HG02571 (cell line): ENCODE data around the gene FBXL2.
"Not testable (repeated sequence)": the region's sequence is repeated elsewhere in the genome, so short reads cannot be mapped to it uniquely, and the experiment has no call there.

Experiments used
- ATAC-seq: cut with Tn5 transposase; IDR thresholded peaks from one replicate; pipeline ENCODE4 v1.9.1; 2021; ENCODE audit warnings: mild to moderate bottlenecking, moderate library complexity; ENCODE audit not compliant: unreplicated experiment

FBXL2 gene

DNA sequence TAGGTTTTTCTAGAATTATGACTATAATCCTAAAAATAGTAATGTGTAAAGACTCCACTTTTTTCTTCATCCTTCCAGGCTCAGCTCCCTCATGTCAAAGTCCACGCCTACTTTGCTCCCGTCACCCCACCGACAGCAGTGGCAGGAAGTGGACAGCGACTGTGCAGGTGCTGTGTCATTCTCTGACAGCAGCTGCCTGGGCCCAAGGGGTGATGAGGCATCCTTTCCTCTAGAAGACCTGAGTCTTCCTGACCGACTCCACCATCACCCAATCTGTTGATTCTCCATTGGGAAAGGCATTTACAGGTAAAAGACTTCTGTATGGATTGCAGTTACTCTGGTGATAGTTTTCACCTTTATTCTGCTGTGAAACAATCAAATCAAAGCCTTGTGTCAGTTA lies 108.2 kb downstream of the FBXL2 start:
- no peak for ATAC-seq

DNA sequence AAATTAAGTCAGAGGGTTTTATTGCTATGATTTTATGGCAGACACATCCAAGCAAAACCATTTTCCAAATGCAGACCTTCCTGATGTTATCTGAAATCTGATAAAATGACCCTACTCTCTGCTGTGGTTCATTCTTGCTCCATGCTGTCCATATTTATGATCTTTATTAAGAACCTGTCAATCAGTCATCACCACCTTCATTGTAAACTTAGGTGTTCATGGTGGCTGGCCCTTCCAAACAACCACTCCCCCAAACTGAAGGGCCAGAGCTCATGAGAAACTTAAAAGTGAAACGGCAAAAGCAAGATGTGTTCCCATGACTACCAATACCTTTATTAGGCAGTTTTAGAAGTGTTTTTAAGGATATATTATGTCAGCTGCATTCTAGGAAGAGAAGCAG lies 109.4 kb downstream of the FBXL2 start:
- ATAC-seq, result no peak

DNA sequence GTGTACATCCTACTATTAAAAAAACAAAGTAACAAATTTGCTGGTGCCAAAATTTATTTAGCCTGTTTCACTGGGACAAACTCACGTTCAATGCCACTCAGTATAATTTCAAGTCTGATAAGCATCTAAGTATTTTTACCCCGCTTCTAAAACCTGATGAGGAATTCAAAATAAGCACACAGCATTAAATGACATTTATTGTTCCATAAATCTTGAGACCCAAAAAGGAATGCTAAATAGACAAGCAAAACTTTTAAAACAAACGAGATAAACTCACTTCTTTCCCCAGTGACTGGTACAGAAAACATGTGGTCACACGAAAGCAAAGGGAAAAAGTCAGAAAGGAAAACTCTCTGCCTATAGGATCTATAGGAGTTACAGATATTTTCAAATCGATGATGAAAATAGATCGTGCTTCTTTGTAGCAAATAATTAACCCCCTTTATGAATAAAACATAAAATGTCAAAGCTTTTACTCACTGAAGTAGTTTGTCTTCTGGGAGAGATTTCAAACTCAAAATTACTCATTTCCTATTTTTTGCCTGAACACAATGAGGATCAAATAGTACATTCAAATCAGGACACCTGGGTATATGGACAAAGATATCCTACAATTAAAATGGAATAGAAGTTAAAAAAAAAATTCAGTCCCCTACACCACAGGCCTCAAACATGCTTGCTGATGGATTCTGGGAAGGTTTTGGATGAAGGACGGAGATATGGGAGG lies 111.3 kb downstream of the FBXL2 start:
- no peak for ATAC-seq

DNA sequence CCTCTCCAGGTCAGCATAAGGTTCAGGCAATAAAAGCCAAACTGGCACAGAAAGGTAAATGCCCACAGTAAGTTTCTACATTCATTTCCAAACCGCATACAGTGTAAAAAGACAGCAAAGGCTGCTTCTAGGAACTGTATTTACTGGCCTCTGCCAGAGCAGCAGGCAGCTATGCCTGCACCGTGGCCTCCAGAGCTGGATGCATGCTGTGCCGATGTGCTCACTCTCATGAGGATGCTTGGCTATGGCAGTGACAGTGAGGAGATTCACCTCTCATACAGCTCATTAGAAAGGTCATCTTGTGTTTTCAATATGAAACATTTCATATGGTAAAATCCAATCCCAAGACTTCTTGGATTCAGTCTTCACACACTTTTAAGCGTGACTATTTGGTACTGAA lies 112.7 kb downstream of the FBXL2 start:
- no peak for ATAC-seq

DNA sequence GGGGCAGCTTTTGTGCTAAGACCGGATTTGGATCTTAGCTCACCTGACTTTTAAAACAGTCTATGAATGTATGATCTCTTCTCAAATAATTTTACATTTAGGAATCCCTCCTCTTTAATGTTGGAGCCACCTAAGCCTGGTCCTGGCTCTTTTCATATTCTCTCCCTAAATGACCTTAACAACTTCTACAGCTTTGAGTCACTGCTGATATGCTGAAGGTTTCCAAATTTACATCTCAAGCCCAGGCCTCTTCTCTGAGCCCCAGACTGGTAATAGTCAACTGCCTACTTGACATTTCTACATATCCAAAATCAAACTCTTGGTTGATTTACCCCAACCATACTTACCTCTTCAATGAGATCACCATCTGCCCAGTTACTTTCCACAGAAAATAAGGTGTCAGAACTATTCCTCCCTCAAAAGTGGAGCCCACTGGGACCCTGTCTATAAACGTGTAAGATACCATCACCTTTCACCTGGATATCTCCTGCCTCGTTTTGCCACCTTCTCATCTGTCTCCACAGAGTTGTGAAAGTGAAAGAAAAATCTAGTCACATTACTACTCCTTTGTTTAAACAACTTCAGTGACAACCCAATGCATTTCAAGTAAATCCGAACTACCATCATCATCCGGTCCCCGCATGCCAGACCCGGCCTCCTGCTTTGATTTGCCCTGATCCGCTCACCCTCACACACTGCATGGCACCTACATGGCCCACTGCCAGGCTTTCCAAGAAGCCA lies 114.2 kb downstream of the FBXL2 start:
- no peak for ATAC-seq

DNA sequence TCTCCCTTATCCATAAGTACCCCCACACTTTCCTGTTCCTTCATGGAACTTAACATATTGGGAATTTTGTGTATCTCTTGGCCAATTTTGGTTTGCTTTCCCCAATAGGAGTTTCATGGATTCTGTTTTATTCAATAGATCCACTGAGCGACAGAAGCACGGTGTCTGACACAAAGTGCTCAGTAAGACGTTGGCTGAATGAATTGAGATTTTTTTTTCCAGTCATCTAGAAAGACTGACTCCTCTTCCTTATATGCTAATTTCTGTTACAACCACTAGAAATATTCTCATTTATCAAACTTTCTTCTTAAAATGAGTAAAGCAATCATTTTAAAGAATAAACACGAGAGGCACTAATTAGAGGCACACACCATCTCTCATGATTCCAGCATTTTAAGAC lies 114.9 kb downstream of the FBXL2 start:
- ATAC-seq, result no peak

DNA sequence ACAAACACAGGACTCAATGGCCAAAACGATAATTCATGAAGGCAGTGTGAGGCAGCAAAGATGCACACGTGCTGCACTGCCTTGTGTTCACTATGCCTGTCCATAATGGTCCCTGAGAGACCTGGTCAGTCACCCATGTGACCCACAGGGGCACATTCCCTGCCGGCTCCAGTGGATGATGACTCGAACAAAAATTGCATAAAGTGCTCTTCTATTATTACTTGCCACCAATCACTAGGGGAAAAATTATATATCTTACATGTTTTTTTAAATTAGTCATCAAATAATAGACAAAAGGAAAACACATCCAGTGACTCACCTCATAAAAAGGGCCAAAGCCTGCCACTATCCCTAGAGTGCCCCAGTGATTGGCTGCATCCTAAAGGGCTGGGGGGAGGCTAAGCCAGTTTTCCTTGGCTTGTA lies 115.5 kb downstream of the FBXL2 start:
- no peak for ATAC-seq

DNA sequence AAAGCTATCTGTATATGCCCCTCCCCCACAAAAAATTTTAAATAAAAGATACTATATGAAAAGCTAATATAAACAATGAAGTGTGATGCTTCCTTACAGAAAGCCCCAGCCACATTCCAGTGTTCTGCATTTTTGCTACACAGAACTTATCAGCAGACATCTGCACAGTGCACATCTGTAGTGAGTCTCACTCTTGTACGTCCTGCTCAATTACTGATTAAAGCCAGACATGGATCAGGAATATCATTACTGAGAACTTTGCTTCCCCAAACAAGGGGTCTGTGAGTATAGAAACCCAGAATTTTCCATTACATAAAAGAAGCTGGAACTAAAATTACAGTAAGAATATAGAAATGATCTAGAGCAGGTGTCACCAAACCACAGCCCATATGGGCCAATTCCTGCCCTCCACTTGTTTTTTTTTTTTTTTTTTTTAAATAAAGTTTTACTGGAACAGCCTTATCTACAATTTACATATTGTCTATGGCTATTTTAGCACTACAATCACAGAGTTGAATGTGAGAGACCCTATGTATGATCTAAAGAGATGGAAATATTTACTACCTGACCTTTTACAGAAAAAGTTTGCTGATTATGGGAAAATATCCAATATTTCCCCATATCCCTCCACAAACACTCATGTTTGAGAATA lies 117.3 kb downstream of the FBXL2 start:
- ATAC-seq, result no peak

DNA sequence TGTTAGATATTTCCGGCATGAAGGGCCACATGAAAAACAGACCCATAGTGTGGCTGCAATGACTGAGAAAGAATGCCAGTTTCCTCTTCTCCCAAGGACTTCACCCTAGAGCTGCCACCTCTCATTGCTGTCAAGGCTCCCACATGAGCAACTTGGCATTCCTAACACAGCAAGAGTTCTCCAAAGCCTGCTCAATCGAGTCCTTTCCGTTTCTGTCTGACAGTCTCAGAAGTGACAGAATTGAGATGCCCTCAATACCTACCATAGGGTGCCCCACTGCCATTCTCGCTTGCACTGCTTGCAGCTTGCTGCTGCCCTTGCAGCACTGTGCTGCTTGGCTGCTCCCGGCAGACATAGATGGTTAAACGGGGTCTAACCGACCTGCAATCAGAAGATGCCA lies 118.7 kb downstream of the FBXL2 start:
- no peak for ATAC-seq

DNA sequence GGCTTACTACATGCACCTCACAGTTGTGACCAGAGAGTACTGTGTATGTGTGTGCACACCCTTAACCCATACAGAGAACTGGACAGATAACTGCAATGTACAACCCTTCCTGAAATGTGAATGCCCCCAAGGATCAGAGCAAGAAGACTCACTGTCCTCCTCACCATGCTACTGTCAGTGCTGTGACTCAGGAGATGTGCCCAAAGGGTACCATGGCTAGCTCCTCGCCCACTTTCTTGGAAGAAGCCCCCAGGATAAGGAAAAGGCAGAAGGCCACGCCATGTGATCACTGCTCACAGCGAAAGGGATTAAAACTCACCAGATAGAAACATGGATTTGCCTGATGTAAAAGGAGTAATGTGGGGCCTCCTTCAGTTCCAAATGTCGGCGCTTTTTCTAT lies 121.2 kb downstream of the FBXL2 start:
- ATAC-seq, result no peak

DNA sequence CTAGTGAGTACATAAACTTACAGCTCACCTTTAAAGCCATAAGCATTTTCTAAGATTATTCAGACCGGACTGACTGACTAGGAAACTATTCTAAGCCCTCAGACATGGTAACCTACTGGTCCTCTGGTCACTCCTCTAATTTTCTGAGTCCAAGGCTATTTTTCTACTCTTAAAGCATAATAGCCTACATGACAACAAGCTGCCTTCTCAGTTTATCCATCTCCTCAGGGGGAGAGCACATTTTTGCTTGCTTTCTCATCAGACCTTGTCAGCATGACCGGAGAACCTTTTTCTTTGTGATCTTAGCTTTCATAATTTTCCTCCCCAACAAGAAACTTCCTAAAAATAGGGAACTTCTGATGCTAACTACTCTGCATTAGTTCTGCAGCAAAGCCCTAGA lies 124.5 kb downstream of the FBXL2 start:
- ATAC-seq, result no peak

DNA sequence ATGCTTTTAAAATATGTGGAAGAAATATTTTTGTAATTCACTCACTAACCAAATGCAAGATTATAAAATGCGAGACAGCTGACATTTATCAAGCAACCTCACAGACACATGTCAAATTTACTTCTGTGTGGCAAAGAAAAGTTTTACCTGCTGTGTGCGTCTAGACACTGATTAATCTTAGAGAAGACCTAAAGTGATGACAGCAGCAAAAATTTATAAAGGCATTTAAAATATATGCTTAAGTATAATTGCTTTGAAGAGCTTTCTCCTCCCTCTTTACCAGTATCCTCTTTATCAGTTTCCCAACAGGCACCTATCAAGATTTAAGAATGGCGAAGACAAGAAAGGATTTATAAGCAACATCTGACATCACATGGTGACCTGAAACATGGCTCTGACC lies 125.7 kb downstream of the FBXL2 start:
- ATAC-seq, result no peak

DNA sequence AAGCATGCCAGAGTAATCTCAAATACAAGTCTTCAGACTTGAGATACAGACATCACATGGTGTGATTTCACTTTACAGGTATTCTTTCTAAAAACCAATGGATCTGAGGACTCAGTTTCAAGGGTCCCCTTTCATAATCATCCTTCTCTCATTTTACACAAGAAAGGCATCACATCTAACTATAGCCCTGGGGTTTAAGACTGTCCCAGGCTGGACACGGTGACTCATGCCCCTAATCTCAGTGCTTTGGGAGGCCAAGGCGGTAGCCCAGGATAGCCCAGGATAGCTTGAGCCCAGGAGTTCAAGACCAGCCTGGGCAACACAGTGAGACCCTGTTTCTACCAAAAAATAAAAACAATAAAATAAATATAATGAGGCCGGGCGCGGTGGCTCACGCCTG lies 126.5 kb downstream of the FBXL2 start:
- ATAC-seq, result no peak

DNA sequence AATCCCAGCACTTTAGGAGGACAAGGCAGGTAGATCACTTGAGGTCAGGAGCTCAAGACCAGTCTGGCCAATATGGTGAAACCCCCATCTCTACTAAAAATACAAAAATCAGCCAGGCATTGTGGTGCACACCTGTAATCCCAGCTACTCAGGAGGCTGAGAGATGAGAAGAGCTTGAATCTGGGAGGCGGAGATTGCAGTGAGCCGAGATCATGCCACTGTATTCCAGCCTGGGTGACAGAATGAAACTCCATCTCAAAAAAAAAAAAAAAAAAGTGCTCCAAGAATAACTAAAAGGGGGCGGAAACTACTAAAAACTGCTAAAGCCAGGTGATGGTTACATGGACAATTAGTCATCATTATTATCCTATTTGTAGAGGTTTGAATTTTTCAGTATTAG lies 133.6 kb downstream of the FBXL2 start:
- not testable (repeated sequence) for ATAC-seq

DNA sequence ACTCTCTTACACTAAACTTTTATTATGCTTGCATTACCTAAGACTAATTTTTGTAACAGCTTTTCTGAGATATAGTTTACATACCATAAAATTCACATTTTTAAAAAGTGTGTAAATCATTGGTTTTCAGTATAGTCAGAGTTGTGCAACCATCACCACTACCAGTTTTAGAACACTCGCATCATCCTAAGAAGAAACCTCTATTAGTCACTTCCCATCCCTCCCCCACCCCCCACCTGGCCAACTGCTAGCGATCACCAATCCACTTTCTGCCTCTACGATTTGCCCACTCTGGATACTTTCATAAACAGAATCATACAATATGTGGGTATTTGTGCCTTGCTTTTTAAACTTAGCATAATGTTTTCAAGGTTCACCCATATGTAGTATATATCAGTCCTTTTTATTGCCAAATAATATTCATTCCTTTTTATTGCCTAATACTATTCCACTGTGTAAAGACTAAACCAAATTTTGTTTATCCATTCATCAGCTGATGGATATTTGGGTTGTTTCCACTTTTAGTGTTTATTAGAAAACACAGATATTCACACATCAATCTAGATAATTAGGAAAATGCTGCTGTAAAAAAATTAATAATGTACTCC lies 139.9 kb downstream of the FBXL2 start:
- ATAC-seq, result no peak

DNA sequence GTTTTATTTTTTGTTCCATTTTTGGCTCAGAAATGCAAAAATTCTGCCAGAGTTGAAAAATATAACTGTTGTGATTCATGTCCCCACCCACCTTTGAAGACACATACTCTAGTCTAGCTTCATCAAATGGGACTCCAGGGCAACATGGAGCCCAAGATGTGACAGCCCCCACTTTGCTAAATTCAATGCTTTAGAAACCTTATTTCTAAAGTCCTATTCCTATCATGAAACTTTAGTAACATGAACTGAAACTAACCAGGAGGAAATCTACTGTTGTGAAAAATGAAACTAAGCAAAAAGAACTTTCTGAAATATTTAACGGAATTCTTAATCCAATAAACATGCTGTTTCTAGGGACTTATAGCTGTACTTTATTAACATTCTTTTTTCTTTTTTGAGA lies 142.7 kb downstream of the FBXL2 start:
- ATAC-seq, result no peak

DNA sequence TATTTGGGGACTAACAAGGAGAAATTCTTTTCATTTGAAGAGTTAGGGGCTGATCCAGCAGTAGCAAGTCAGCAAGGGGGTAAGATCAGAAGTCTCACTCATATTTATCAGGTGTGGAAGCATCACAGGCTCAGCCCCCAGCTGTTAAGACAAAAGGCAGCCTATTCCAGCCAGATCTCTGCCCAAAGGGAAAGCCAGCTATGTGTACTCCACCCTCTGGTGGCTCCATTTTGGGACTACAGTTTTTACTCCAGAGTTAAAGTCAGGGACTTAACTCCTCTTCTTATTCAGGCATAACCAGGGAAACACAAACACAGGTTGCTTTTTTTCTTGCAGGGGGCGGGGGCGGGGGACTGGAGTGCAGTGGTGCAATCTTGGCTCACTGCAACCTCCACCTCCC lies 143.7 kb downstream of the FBXL2 start:
- ATAC-seq, result no peak

DNA sequence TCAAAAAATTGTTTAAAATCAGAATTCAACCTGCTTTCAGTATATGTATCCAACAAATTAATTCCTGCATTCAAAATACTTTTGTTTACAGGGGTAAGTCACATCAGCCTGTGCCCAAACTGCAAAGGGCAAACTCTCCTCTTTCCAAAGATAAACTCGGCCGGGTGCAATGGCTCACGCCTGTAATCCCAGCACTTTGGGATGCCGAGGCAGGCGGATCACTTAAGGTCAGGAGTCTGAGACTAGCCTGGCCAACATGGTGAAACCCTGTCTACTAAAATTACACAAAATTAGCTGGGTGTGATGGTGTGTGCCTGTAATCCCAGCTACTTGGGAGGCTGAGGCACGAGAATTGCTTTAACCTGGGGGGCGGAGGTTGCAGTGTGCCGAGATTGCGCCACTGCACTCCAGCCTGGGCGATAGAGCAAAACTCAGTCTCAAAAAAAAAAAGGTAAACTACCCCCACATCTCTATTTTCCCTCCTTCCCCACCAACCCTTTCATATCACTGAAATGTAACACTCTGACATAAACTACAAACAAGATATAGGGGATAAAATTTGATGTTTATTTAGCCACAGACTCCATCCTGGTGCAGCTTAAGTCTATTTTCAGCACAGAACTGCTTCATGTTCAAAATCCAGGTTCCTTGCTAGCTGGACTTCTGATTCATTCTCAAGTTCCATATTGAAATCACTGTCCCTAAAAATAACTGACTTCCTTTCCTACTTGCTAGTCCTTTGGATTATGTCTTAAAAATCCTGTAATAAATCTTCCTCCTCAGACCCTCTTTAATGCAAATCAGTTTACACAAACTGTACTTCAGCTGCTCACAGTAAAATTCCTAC lies 147.6 kb downstream of the FBXL2 start:
- ATAC-seq, result no peak

DNA sequence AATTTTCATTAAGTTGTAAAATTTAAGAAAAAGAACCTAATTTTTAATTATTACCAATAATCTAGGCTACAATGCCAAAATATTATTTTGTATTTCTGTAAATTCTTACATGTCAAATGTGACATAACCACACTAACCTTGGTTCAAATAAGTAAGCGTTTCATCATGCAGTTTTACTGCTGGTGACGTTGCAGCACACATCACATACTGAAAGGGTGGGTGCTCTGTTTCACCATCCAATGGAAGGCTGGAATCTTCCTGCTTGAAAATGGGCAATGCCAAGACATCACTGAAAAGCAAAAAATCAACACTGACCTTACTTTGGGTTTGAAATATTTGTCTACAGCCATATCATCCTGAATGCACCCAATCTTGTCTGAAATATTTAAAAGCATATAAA lies 148.2 kb downstream of the FBXL2 start:
- no peak for ATAC-seq

DNA sequence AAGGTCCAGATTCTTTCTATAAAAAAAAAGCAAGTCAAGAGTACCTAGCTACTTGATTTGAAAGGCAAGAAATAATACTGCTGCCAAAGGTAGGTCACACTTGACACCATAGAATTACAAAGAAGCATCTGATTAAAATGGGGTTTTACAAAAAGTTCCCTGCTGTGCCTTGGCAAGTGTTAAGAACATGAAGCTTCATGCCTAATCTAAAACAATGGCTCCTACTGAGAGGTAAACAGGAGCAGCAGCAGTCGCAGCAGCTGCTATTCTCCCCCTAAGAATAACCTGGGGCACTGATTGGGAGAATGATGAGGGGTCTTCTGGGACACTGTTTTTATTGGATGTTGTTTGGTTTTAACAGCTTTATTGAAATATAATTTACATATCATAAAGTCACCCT lies 148.8 kb downstream of the FBXL2 start:
- no peak for ATAC-seq
